HCT116 (cell line): ENCODE measurements around the gene SEMA3G. TPM values are rescaled to one million over a fixed set of nuclear protein-coding genes. Genes with fewer than 3 reads are reported as not detected.

Experiments used
- ATAC-seq: fragments of 200-7000 bp; cut with Tn5 transposase; 2 replicates; pipeline ENCODE4 v1.9.1; 2020; ENCODE audit warnings: mild to moderate bottlenecking, moderate library complexity
- BruUV-seq: library from RNA; stranded (reverse); fragments of 400-500 nt; replicated peaks from 2 replicates; lab custom pipeline; 2021; lab: Mats Ljungman, UMichigan
- CTCF ChIA-PET: fragments of 300-600 bp; sonication (Branson Sonifier 250); formaldehyde crosslinking; loops from one replicate; lab custom pipeline; 2021; ENCODE audit warnings: antibody characterized with exemption; lab: Charles Lee
- POLR2A ChIA-PET: fragments of 300-600, 350-600 bp; sonication (Branson Sonifier 250); formaldehyde crosslinking; loops from one replicate; lab custom pipeline; 2021; ENCODE audit warnings: antibody characterized with exemption; lab: Charles Lee
- RAD21 ChIA-PET, 2 experiments: fragments of 300-600 bp; sonication (Branson Sonifier 250); formaldehyde crosslinking; loops; one replicate each; lab custom pipeline; 2023; ENCODE audit warnings: low total read pairs in 2 of 2; ENCODE audit not compliant: uncharacterized antibody in 2 of 2, unreplicated experiment in 2 of 2, low non-redundant PET in 1 of 2; lab: Charles Lee
- DNase-seq: peaks from one replicate; pipeline ENCODE4 v3.0.0-alpha.2; 2010; ENCODE audit warnings: low read depth, low spot score
- H2AFZ ChIP-seq: fragments of 200-600 bp; shearing (Covaris generic), sonication (generic); 2 replicates; pipeline ENCODE4 v1.6.1; 2017; ENCODE audit warnings: low read depth, mixed run types, mixed read lengths, antibody characterized with exemption, low read length; ENCODE audit not compliant: poor library complexity, severe bottlenecking
- H3K27ac ChIP-seq: 2 replicates; pipeline ENCODE4 v1.5.1; 2012; ENCODE audit warnings: low read depth, low read length
- H3K27me3 ChIP-seq: fragments of 200-600 bp; sonication (generic); 2 replicates; pipeline ENCODE4 v1.6.1; 2016; ENCODE audit warnings: mixed run types, low read length, mixed read lengths; ENCODE audit not compliant: insufficient read depth
- H3K36me3 ChIP-seq, 2 experiments: fragments of 200-500 bp in 1 of 2; fragments of 200-600 bp in 1 of 2; sonication (Bioruptor generic) in 1 of 2; sonication (generic) in 1 of 2; 2 replicates each; pipeline versions ENCODE4 v1.5.1 to v1.6.1; 2014 to 2016; ENCODE audit warnings: low read length in 2 of 2, inconsistent platforms in 1 of 2, mixed read lengths in 1 of 2, mixed run types in 1 of 2; ENCODE audit not compliant: insufficient read depth in 2 of 2, control insufficient read depth in 1 of 2
- H3K4me1 ChIP-seq, 2 experiments: fragments of 200-600 bp in 1 of 2; sonication (generic) in 1 of 2; 2 replicates each; pipeline versions ENCODE4 v1.5.1 to v1.6.1; 2012 to 2017; ENCODE audit warnings: low read length in 2 of 2, inconsistent platforms in 1 of 2, mild to moderate bottlenecking in 1 of 2, mixed read lengths in 1 of 2, mixed run types in 1 of 2, moderate library complexity in 1 of 2; ENCODE audit not compliant: insufficient read depth in 2 of 2, control insufficient read depth in 1 of 2
- H3K4me2 ChIP-seq: fragments of 200-600 bp; sonication (generic); 2 replicates; pipeline ENCODE4 v1.6.1; 2017; ENCODE audit warnings: mixed run types, low read length, mixed read lengths
- H3K4me3 ChIP-seq, 2 experiments: fragments of 200-600 bp in 1 of 2; sonication (generic) in 1 of 2; replicated peaks in 1 of 2; 2 replicates each; pipeline ENCODE4 v1.5.1; 2011 to 2016; ENCODE audit warnings: low read length in 2 of 2, control low read depth in 1 of 2, low read depth in 1 of 2, mild to moderate bottlenecking in 1 of 2, mixed read lengths in 1 of 2, mixed run types in 1 of 2
- H3K79me2 ChIP-seq: fragments of 200-600 bp; sonication (generic); 2 replicates; pipeline ENCODE4 v1.6.1; 2017; ENCODE audit warnings: mild to moderate bottlenecking, mixed run types, low read length, moderate library complexity, mixed read lengths; ENCODE audit not compliant: insufficient read depth
- H3K9ac ChIP-seq: fragments of 200-600 bp; sonication (generic); 2 replicates; pipeline ENCODE4 v1.6.1; 2016; ENCODE audit warnings: low read length, mixed read lengths
- H3K9me2 ChIP-seq: fragments of 200-600 bp; sonication (generic), shearing (Covaris generic); 2 replicates; pipeline ENCODE4 v1.6.1; 2017; ENCODE audit warnings: mixed run types, mild to moderate bottlenecking, moderate library complexity; ENCODE audit not compliant: insufficient read depth
- H3K9me3 ChIP-seq, 2 experiments: fragments of 200-500 bp in 1 of 2; fragments of 200-600 bp in 1 of 2; sonication (Bioruptor generic) in 1 of 2; sonication (generic) in 1 of 2; 2 replicates each; pipeline ENCODE4 v1.6.1; 2014 to 2017; ENCODE audit warnings: low read length in 2 of 2, mixed read lengths in 2 of 2, inconsistent platforms in 1 of 2, low read depth in 1 of 2, mild to moderate bottlenecking in 1 of 2, mixed run types in 1 of 2, moderate library complexity in 1 of 2; ENCODE audit not compliant: control insufficient read depth in 1 of 2, insufficient read depth in 1 of 2
- H4K20me1 ChIP-seq: fragments of 200-600 bp; sonication (generic), shearing (Covaris generic); 2 replicates; pipeline ENCODE4 v1.6.1; 2017; ENCODE audit warnings: mixed run types, mild to moderate bottlenecking, moderate library complexity; ENCODE audit not compliant: insufficient read depth
- EGR1 ChIP-seq: IDR thresholded peaks from 2 replicates; pipeline ENCODE4 v1.6.1; 2012; ENCODE audit warnings: low read depth
- ELF1 ChIP-seq: IDR thresholded peaks from 2 replicates; pipeline ENCODE4 v1.6.1; 2012; ENCODE audit warnings: low read depth, borderline replicate concordance
- EZH2phosphoT487 ChIP-seq: fragments of 200-600 bp; IDR thresholded peaks from 2 replicates; pipeline ENCODE4 v1.6.1; 2018; ENCODE audit warnings: antibody characterized with exemption, borderline replicate concordance
- FOSL1 ChIP-seq: IDR thresholded peaks from 2 replicates; pipeline ENCODE4 v1.6.1; 2012; ENCODE audit warnings: low read depth
- JUND ChIP-seq: IDR thresholded peaks from 2 replicates; pipeline ENCODE4 v1.6.1; 2012
- MAX ChIP-seq: IDR thresholded peaks from 2 replicates; pipeline ENCODE4 v1.6.1; 2012
- POLR2A ChIP-seq: IDR thresholded peaks from 2 replicates; pipeline ENCODE4 v1.7.0; 2011; ENCODE audit warnings: borderline replicate concordance; ENCODE audit not compliant: insufficient read depth, insufficient read length; ENCODE audit errors: extremely low read depth
- POLR2AphosphoS5 ChIP-seq: IDR thresholded peaks from 2 replicates; pipeline ENCODE4 v1.6.1; 2011; ENCODE audit warnings: mild to moderate bottlenecking, low read depth, low read length, moderate library complexity
- RAD21 ChIP-seq: IDR thresholded peaks from 2 replicates; pipeline ENCODE4 v1.6.1; 2012; ENCODE audit warnings: low read depth, mild to moderate bottlenecking
- SIN3A ChIP-seq: IDR thresholded peaks from 2 replicates; pipeline ENCODE4 v1.6.1; 2012; ENCODE audit warnings: low read depth
- SP1 ChIP-seq: IDR thresholded peaks from 2 replicates; pipeline ENCODE4 v1.6.1; 2012; ENCODE audit warnings: low read depth
- YY1 ChIP-seq: IDR thresholded peaks from 2 replicates; pipeline ENCODE4 v1.6.1; 2011; ENCODE audit warnings: low read length, low read depth, moderate library complexity, mild to moderate bottlenecking; ENCODE audit not compliant: insufficient replicate concordance; ENCODE audit errors: extremely low read depth
- ZNF274 ChIP-seq: fragments of 200-500 bp; sonication (Bioruptor generic); IDR thresholded peaks from 2 replicates; pipeline ENCODE4 v1.6.1; 2014; ENCODE audit warnings: mild to moderate bottlenecking, low read depth, low read length, inconsistent platforms
- intact Hi-C: fragments of 100-400 bp; cut with micrococcal nuclease; formaldehyde crosslinking; loops from 2 replicates; pipeline ENCODE4 v1.10.0; 2022
- total RNA-seq: library from RNA; stranded (reverse); gene quantifications from one replicate; pipeline ENCODE4 v1.2.1, GENCODE V29; 2021; ENCODE audit not compliant: unreplicated experiment

The SEMA3G gene
- total RNA-seq, 1 experiment from 2014 or later = 4.2 TPM

- no peak overlapping the region for H3K4me3 ChIP-seq
- no peak overlapping the region for H2AFZ ChIP-seq
- DNase-seq = no peak
- ChIA-PET RAD21 (no interaction called here), POLR2A (no interaction called here), CTCF (no interaction called here)
- H3K9me2 ChIP-seq = no peaks in the 10 kb centered on the region
- H3K4me2 ChIP-seq = no peak overlapping the region
- no TSS peak for BruUV-seq
- TF ChIP-seq RAD21 (no peak), FOSL1 (no peak), SP1 (no peak), JUND (no peak), POLR2AphosphoS5 (no peak), POLR2A (no peak), SIN3A (no peak), EZH2phosphoT487 (no peak), ELF1 (no peak), ZNF274 (no peak)
- no peaks in the 10 kb centered on the region for H3K36me3 ChIP-seq
- no peak overlapping the region for H3K27ac ChIP-seq
- H4K20me1 ChIP-seq = no peaks in the 10 kb centered on the region
- H3K9me3 ChIP-seq = no peaks in the 10 kb centered on the region
- no peaks in the 10 kb centered on the region for H3K79me2 ChIP-seq
- no peak for ATAC-seq
- H3K9ac ChIP-seq = no peak overlapping the region
- H3K4me1 ChIP-seq = peaks cover 2 to 14% of the 10 kb centered on the region in 2 experiments; a peak in 3 of 4 replicates
- intact Hi-C loops = no loop called here
- H3K27me3 ChIP-seq = no peaks in the 10 kb centered on the region
Observed at GRCh38 chr3:52441091-52441771, 3.7 kb downstream of the SEMA3G start.

GRCh38 chr3:52440671-52441070 lies 4.2 kb downstream of the SEMA3G start:
- Histone ChIP-seq H3K9ac (no peak overlapping the region), H3K79me2 (no peaks in the 10 kb centered on the region), H3K36me3 (no peaks in the 10 kb centered on the region), H3K4me3 (no peak overlapping the region), H3K27ac (no peak overlapping the region), H2AFZ (no peak overlapping the region), H3K4me2 (no peak overlapping the region), H4K20me1 (no peaks in the 10 kb centered on the region), H3K9me3 (no peaks in the 10 kb centered on the region), H3K4me1 (peaks cover 2 to 14% of the 10 kb centered on the region in 2 experiments; a peak in 3 of 4 replicates), H3K9me2 (no peaks in the 10 kb centered on the region), H3K27me3 (no peaks in the 10 kb centered on the region)
- no TSS peak for BruUV-seq
- POLR2A ChIA-PET = no interaction called here
- TF ChIP-seq POLR2A (no peak), YY1 (no peak), JUND (no peak), MAX (no peak), ZNF274 (no peak), EZH2phosphoT487 (no peak), RAD21 (no peak), FOSL1 (no peak), EGR1 (no peak)
- CTCF ChIA-PET = no interaction called here
- RAD21 ChIA-PET = no interaction called here
- no peak for ATAC-seq
- intact Hi-C loops = no loop called here
- no peak for DNase-seq
